Kidney tubule cell (primary cell): ENCODE measurements around the gene FARP1.
A peak's percentile ranks its signal among the peaks of the same experiment; 100 is the strongest.

Experiments used
- DNase-seq: peaks from one replicate; pipeline ENCODE4 v3.0.0-alpha.2; 2018; ENCODE audit warnings: low spot score

Gene FARP1

DNA sequence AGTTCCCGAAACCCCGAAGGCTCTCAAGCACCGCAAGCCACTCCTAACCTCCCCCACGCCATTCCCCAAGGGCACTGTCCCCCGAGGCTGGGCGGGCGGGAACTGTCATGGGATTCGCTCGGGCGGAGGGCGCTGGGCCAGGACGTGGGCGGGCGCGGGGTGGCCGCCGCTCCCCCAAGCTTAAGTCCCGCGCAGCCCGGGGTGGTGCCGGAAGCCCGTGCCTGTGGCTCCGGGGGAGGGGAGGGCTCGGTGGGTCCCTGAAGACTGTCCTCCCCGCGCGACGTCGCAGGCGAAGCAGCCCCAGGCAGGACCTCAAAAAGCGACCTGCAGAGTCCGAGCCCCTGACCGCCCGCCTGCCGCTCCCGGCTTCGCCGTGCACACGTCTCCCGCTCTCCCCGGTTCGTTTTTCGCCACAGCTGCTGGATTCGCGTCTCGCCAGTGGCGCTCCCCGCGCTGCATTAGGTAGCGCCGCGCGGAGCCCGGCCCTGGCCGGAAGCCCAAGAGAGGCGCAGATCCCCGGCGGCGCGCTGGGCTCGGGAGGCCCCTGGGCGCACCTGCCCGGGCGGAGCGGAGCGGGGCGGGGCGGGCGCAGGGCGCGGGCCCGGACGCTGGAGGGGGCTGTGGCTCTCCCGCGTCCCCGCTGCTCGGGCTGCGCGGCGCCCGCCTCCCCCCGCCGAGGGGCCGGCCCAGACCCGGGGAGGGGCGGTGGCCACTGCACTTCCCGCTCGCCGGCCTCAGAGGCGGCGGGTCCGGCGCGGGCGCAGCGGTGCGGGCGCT, at the start of gene FARP1:
Gene FARP1, plus strand, starts transcription at position 715 of the 777 bp plus-strand sequence. CDS start 70,149 bp downstream, outside the sequence.
- DNase-seq, result peak; percentile 90

GRCh38 chr13:98094678-98095266, 48.1 kb upstream of the FARP1 start:
- DNase-seq, result no peak

GRCh38 chr13:98096059-98096458, 46.8 kb upstream of the FARP1 start:
- no peak for DNase-seq

GRCh38 chr13:98097749-98098148, 45.1 kb upstream of the FARP1 start:
- DNase-seq, result no peak

- DNase-seq, result no peak
These were observed 44.4 kb upstream of the FARP1 start for GRCh38 chr13:98098516-98098915.

DNA sequence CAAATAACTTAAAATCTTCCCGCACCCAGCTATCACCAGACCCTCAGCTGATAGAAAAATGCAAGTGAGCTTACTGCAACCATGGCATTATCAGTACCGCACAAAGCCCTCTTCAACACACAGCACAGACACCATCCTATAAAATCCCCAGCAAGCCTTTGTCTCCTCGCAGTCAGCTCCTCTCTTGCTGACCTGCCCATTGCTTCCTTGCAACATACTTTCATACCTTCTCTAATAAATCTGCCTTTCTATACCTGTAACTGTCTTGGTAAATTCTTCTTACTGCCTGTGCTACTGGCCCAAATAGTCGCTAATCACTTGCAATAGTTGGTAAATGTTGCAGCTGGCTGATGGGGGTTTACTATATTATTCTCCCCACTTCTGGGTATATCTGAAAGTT, 43.3 kb upstream of the FARP1 start:
- DNase-seq, result no peak

- DNase-seq, result no peak
These were observed 42.4 kb upstream of the FARP1 start for GRCh38 chr13:98100481-98100880.

- DNase-seq, result no peak
These were observed 39.4 kb upstream of the FARP1 start for GRCh38 chr13:98103531-98103930.

DNA sequence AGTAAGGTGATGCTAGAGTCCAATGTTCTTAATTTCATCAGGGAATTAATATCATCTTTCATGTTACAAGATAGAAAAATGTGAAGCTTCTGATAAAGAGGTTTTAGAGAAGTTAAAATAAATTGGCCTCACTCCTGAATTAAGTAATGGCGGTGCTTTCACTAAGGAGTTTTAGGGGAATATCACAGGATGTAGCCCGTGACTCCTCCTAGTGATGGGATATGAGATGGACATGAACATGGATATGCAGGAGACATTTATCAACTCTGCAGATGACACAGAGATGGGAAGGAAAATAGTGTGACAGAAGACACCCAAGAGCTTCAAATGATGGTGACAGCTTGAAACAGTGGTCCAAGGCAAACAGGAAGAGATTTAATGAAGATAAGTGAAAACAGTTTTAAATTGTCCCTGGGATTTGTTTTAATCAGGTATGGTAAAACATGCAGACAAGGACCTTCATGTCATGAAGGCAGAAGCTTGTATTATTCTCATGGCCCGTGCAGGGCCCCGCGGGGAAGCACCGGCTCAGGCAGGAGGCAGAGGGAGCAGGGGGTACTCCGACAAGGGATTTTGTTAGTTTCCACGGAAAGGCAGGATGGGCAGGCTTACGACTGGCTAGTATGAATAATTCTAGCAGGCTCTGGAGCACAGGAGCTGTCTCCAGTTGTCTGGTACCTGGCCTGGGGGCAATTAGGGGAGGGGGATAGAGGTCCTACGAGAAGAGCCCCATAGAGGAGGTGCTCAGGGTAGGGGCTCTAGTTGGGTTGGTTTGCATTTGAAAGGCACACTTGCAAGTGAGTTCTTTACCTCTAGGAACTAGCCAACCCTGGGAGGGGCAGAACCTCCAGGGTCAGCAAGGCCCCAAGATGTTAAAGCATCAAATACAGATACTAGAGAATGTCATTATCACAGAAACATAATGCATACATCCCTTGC, 38.7 kb upstream of the FARP1 start:
- DNase-seq, result peak; percentile 23

DNA sequence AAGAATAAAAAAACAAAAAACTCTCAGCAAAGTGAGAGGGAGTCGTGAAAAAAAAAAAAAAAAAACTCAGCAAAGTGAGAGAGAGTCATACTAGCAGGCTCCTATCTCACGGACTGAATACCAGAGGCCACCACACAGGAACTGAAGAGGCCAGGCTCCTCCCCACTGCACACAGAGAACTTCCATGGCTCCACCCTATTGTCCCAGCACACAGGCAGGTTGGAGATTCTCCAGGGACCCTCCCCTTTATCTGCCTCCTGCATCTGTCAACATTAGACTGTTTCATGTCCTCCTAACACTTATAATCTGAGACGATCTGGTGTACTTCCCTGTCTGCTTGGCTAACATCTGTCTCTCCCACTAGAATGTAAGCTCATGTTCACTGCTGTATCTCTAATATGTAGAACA, 37.0 kb upstream of the FARP1 start:
- no peak for DNase-seq

DNA sequence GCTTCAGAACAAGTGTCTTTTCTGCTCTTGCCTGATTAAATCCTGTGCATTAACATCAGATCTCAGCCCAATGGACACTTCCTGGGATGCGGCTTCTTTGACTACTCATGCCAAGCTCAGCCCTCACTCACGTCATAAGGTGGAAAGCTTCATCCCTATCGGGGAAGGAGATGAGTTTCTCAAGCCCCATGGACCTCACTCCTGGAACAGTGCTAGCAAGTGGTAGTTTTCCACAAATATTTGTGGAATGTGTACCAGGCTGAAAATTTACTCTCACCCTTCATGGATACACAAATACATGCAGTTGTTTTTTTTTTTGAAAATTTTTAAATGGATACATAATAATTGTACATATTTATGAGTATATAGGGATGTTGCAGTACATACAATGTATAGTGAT, 34.6 kb upstream of the FARP1 start:
- DNase-seq, result no peak

DNA sequence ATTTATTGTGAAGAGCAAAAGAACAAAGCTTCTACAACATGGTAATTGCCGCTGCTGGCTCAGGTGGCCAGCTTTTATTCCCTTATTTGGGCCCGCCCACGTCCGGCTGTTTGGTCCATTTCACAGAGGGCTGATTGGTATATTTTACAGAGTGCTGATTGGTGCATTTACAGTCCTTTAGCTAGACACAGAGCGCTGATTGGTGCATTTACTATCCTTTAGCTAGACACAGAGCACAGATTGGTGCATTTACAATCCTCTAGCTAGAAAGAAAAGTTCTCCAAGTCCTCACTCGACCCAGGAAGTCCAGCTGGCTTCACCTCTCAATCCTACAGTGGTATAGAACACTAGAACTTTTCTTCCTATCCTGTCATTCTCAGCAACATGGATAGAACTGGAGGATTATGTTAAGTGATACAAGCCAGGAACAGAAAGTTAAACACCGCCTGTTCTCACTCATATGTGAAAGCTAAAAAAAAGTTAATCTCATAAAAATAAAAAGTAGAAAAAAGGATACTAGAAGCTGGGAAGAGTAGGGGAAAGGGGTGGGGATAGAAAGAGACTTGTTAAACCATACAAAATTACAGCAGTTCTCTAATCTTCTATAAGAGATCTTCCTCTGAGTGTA, 33.6 kb upstream of the FARP1 start:
- no peak for DNase-seq

DNA sequence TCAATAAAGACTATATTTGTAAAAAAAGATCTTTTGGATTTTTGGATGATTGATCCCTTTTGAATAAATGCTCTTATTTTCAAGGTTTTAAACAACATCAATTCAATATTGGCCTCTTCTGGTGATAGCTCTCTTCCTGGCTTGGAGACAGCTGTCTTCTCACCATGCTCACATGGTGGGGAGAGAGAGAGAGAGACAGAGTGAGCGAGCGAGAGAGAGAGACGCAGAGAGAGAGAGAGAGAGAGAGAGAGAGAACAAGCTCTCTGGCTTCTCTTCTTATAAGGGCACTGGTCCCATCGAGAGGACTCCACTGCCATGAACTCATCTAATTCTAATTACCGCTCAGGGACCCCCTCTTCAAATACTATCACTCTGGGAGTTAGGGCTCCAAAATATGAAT, 32.1 kb upstream of the FARP1 start:
- DNase-seq, result no peak

- no peak for DNase-seq
These were observed 31.5 kb upstream of the FARP1 start for GRCh38 chr13:98111168-98112098.

DNA sequence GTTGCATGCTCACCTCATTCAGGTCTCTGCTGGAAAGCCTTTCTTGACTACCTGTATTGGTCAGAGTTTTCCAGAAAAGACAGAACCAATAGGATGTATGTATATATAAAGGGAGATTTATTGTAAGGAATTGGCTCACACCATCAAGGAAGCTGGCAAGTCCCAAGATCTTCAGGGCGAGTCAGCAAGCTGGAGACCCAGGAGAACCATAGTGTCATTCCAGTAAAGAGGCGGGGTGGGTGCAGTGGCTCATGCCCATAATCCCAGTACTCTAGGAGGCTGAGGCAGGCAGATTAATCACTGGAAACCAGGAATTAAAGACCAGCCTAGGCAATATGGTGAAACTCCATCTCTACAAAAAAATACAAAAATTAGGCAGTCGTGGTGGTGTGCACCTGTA, 30.4 kb upstream of the FARP1 start:
- no peak for DNase-seq

DNA sequence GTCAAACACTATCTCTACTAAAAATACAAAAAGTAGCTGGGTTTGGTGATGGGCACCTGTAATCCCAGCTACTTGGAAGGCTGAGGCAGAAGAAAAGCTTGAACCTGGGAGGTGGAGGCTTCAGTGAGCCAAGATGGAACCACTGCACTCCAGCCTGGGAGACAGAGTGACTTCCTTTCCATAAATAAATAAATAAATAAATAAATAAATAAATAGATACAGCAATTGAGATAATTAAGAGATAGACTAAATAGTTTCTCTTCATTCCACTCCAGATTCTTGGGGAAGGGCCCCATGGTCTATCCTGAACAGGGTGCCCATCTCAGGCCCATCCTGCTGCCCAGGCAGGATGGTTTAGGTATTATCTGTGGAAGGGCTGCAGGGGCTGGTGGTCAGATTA, 24.0 kb upstream of the FARP1 start:
- DNase-seq, result no peak

DNA sequence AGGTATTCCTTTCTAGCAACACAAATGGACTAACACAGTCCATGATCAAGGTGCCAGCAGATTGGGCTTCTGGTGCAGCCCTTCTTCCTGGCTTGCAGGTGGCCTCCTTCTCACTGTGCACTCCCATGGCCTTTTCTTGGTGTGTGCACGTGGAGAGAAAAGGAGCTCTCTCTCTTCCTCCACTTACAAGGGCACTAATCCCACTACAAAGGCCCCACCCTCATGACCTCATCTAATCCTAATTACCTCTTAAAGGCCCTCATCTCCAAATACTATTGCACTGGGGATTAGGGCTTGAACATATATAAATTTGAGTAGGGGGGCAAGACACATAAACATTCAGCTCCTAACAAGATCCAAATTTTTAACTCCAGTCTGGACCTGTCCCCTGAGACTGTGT, 19.7 kb upstream of the FARP1 start:
- no peak for DNase-seq

GRCh38 chr13:98129059-98129746, 13.7 kb upstream of the FARP1 start:
- DNase-seq, result peak; percentile 60

- DNase-seq, result peak; percentile 79
These were observed 8.9 kb upstream of the FARP1 start for GRCh38 chr13:98133946-98134345.

- no peak for DNase-seq
These were observed 8.0 kb upstream of the FARP1 start for GRCh38 chr13:98134901-98135300.

GRCh38 chr13:98141091-98141490, 1.8 kb upstream of the FARP1 start:
- no peak for DNase-seq
